HCT116 (cell line): ENCODE results near the gene ANO2. TPM values are rescaled to one million over a fixed set of nuclear protein-coding genes. Genes with fewer than 3 reads are reported as not detected.
"Not testable (repeated sequence)": the region's sequence is repeated elsewhere in the genome, so short reads cannot be mapped to it uniquely, and the experiment has no call there.

Experiments used
- ATAC-seq: fragments of 200-7000 bp; cut with Tn5 transposase; 2 replicates; pipeline ENCODE4 v1.9.1; 2020; ENCODE audit warnings: mild to moderate bottlenecking, moderate library complexity
- BruUV-seq: library from RNA; stranded (reverse); fragments of 400-500 nt; replicated peaks from 2 replicates; lab custom pipeline; 2021; lab: Mats Ljungman, UMichigan
- CTCF ChIA-PET: fragments of 300-600 bp; sonication (Branson Sonifier 250); formaldehyde crosslinking; loops from one replicate; lab custom pipeline; 2021; ENCODE audit warnings: antibody characterized with exemption; lab: Charles Lee
- POLR2A ChIA-PET: fragments of 300-600, 350-600 bp; sonication (Branson Sonifier 250); formaldehyde crosslinking; loops from one replicate; lab custom pipeline; 2021; ENCODE audit warnings: antibody characterized with exemption; lab: Charles Lee
- RAD21 ChIA-PET, 2 experiments: fragments of 300-600 bp; sonication (Branson Sonifier 250); formaldehyde crosslinking; loops; one replicate each; lab custom pipeline; 2023; ENCODE audit warnings: low total read pairs in 2 of 2; ENCODE audit not compliant: uncharacterized antibody in 2 of 2, unreplicated experiment in 2 of 2, low non-redundant PET in 1 of 2; lab: Charles Lee
- DNase-seq: peaks from one replicate; pipeline ENCODE4 v3.0.0-alpha.2; 2010; ENCODE audit warnings: low read depth, low spot score
- H2AFZ ChIP-seq: fragments of 200-600 bp; shearing (Covaris generic), sonication (generic); 2 replicates; pipeline ENCODE4 v1.6.1; 2017; ENCODE audit warnings: low read depth, mixed run types, mixed read lengths, antibody characterized with exemption, low read length; ENCODE audit not compliant: poor library complexity, severe bottlenecking
- H3K27ac ChIP-seq: 2 replicates; pipeline ENCODE4 v1.5.1; 2012; ENCODE audit warnings: low read depth, low read length
- H3K27me3 ChIP-seq: fragments of 200-600 bp; sonication (generic); 2 replicates; pipeline ENCODE4 v1.6.1; 2016; ENCODE audit warnings: mixed run types, low read length, mixed read lengths; ENCODE audit not compliant: insufficient read depth
- H3K36me3 ChIP-seq, 2 experiments: fragments of 200-500 bp in 1 of 2; fragments of 200-600 bp in 1 of 2; sonication (Bioruptor generic) in 1 of 2; sonication (generic) in 1 of 2; 2 replicates each; pipeline versions ENCODE4 v1.5.1 to v1.6.1; 2014 to 2016; ENCODE audit warnings: low read length in 2 of 2, inconsistent platforms in 1 of 2, mixed read lengths in 1 of 2, mixed run types in 1 of 2; ENCODE audit not compliant: insufficient read depth in 2 of 2, control insufficient read depth in 1 of 2
- H3K4me1 ChIP-seq, 2 experiments: fragments of 200-600 bp in 1 of 2; sonication (generic) in 1 of 2; 2 replicates each; pipeline versions ENCODE4 v1.5.1 to v1.6.1; 2012 to 2017; ENCODE audit warnings: low read length in 2 of 2, inconsistent platforms in 1 of 2, mild to moderate bottlenecking in 1 of 2, mixed read lengths in 1 of 2, mixed run types in 1 of 2, moderate library complexity in 1 of 2; ENCODE audit not compliant: insufficient read depth in 2 of 2, control insufficient read depth in 1 of 2
- H3K4me2 ChIP-seq: fragments of 200-600 bp; sonication (generic); 2 replicates; pipeline ENCODE4 v1.6.1; 2017; ENCODE audit warnings: mixed run types, low read length, mixed read lengths
- H3K4me3 ChIP-seq, 2 experiments: fragments of 200-600 bp in 1 of 2; sonication (generic) in 1 of 2; replicated peaks in 1 of 2; 2 replicates each; pipeline ENCODE4 v1.5.1; 2011 to 2016; ENCODE audit warnings: low read length in 2 of 2, control low read depth in 1 of 2, low read depth in 1 of 2, mild to moderate bottlenecking in 1 of 2, mixed read lengths in 1 of 2, mixed run types in 1 of 2
- H3K79me2 ChIP-seq: fragments of 200-600 bp; sonication (generic); 2 replicates; pipeline ENCODE4 v1.6.1; 2017; ENCODE audit warnings: mild to moderate bottlenecking, mixed run types, low read length, moderate library complexity, mixed read lengths; ENCODE audit not compliant: insufficient read depth
- H3K9ac ChIP-seq: fragments of 200-600 bp; sonication (generic); 2 replicates; pipeline ENCODE4 v1.6.1; 2016; ENCODE audit warnings: low read length, mixed read lengths
- H3K9me2 ChIP-seq: fragments of 200-600 bp; sonication (generic), shearing (Covaris generic); 2 replicates; pipeline ENCODE4 v1.6.1; 2017; ENCODE audit warnings: mixed run types, mild to moderate bottlenecking, moderate library complexity; ENCODE audit not compliant: insufficient read depth
- H3K9me3 ChIP-seq, 2 experiments: fragments of 200-500 bp in 1 of 2; fragments of 200-600 bp in 1 of 2; sonication (Bioruptor generic) in 1 of 2; sonication (generic) in 1 of 2; 2 replicates each; pipeline ENCODE4 v1.6.1; 2014 to 2017; ENCODE audit warnings: low read length in 2 of 2, mixed read lengths in 2 of 2, inconsistent platforms in 1 of 2, low read depth in 1 of 2, mild to moderate bottlenecking in 1 of 2, mixed run types in 1 of 2, moderate library complexity in 1 of 2; ENCODE audit not compliant: control insufficient read depth in 1 of 2, insufficient read depth in 1 of 2
- H4K20me1 ChIP-seq: fragments of 200-600 bp; sonication (generic), shearing (Covaris generic); 2 replicates; pipeline ENCODE4 v1.6.1; 2017; ENCODE audit warnings: mixed run types, mild to moderate bottlenecking, moderate library complexity; ENCODE audit not compliant: insufficient read depth
- ATF3 ChIP-seq: IDR thresholded peaks from 2 replicates; pipeline ENCODE4 v1.6.1; 2012
- EGR1 ChIP-seq: IDR thresholded peaks from 2 replicates; pipeline ENCODE4 v1.6.1; 2012; ENCODE audit warnings: low read depth
- EZH2 ChIP-seq: fragments of 200-600 bp; sonication (generic); IDR thresholded peaks from 2 replicates; pipeline ENCODE4 v1.6.1; 2017; ENCODE audit warnings: antibody characterized with exemption, mixed run types
- FOSL1 ChIP-seq: IDR thresholded peaks from 2 replicates; pipeline ENCODE4 v1.6.1; 2012; ENCODE audit warnings: low read depth
- JUND ChIP-seq: IDR thresholded peaks from 2 replicates; pipeline ENCODE4 v1.6.1; 2012
- MAX ChIP-seq: IDR thresholded peaks from 2 replicates; pipeline ENCODE4 v1.6.1; 2012
- POLR2A ChIP-seq: IDR thresholded peaks from 2 replicates; pipeline ENCODE4 v1.7.0; 2011; ENCODE audit warnings: borderline replicate concordance; ENCODE audit not compliant: insufficient read depth, insufficient read length; ENCODE audit errors: extremely low read depth
- RAD21 ChIP-seq: IDR thresholded peaks from 2 replicates; pipeline ENCODE4 v1.6.1; 2012; ENCODE audit warnings: low read depth, mild to moderate bottlenecking
- SRF ChIP-seq: IDR thresholded peaks from 2 replicates; pipeline ENCODE4 v1.6.1; 2012; ENCODE audit warnings: low read depth
- TCF7L2 ChIP-seq: IDR thresholded peaks from 2 replicates; pipeline ENCODE4 v1.7.0; 2011; ENCODE audit warnings: borderline replicate concordance, inconsistent platforms; ENCODE audit not compliant: insufficient read depth, insufficient read length; ENCODE audit errors: extremely low read depth
- ZNF274 ChIP-seq: fragments of 200-500 bp; sonication (Bioruptor generic); IDR thresholded peaks from 2 replicates; pipeline ENCODE4 v1.6.1; 2014; ENCODE audit warnings: mild to moderate bottlenecking, low read depth, low read length, inconsistent platforms
- intact Hi-C: fragments of 100-400 bp; cut with micrococcal nuclease; formaldehyde crosslinking; loops from 2 replicates; pipeline ENCODE4 v1.10.0; 2022
- total RNA-seq: library from RNA; stranded (reverse); gene quantifications from one replicate; pipeline ENCODE4 v1.2.1, GENCODE V29; 2021; ENCODE audit not compliant: unreplicated experiment

ANO2 gene
- total RNA-seq, 1 experiment from 2014 or later = not detected

- H3K27me3 ChIP-seq, H3K9me2 ChIP-seq, H4K20me1 ChIP-seq, H3K4me1 ChIP-seq, DNase-seq, H3K4me2 ChIP-seq, BruUV-seq, H3K4me3 ChIP-seq, H3K9me3 ChIP-seq, H3K79me2 ChIP-seq, CTCF ChIA-PET, H3K36me3 ChIP-seq, POLR2A ChIA-PET, ATAC-seq, H3K27ac ChIP-seq, intact Hi-C loops, H2AFZ ChIP-seq, RAD21 ChIA-PET, H3K9ac ChIP-seq: not testable (repeated sequence)
These were observed 126.2 kb downstream of the ANO2 start for GRCh38 chr12:5818877-5819276.

GRCh38 chr12:5817246-5817645, 127.8 kb downstream of the ANO2 start:
- Histone ChIP-seq H3K9me2 (no peaks in the 10 kb centered on the region), H3K36me3 (no peaks in the 10 kb centered on the region), H3K9me3 (no peaks in the 10 kb centered on the region), H3K4me1 (no peaks in the 10 kb centered on the region), H3K4me3 (no peak overlapping the region), H3K27ac (no peak overlapping the region), H3K27me3 (no peaks in the 10 kb centered on the region), H4K20me1 (no peaks in the 10 kb centered on the region), H3K79me2 (no peaks in the 10 kb centered on the region)
- no TSS peak for BruUV-seq
- CTCF ChIA-PET = no interaction called here
- intact Hi-C loops = no loop called here
- RAD21 ChIA-PET = no interaction called here
- POLR2A ChIA-PET = no interaction called here
- ATAC-seq = no peak
- no peak for TF ChIP-seq ZNF274
- TF ChIP-seq EGR1 = no peak
- no peak for TF ChIP-seq EZH2
- TF ChIP-seq RAD21 = no peak
- TF ChIP-seq JUND = no peak
- TF ChIP-seq SRF = no peak
- no peak for TF ChIP-seq ATF3
- TF ChIP-seq POLR2A = no peak
- no peak for TF ChIP-seq FOSL1
- no peak for TF ChIP-seq MAX
- no peak for TF ChIP-seq TCF7L2
- TF ChIP-seq, all 23 proteins: peak for 0
- Histone ChIP-seq H3K9ac (no peak overlapping the region), H2AFZ (no peak overlapping the region), H3K4me2 (no peak overlapping the region)
- DNase-seq = no peak
